NB4 (cell line): ENCODE results near the gene FHOD1.

ENCODE experiments used
- DNase-seq: peaks from one replicate; pipeline ENCODE4 v3.0.0; 2010; ENCODE audit warnings: low read depth
- H3K4me3 ChIP-seq: one replicate; pipeline ENCODE4 v1.5.1; 2011; ENCODE audit warnings: mild to moderate bottlenecking, low read depth, low read length, moderate library complexity
- MYC ChIP-seq: IDR thresholded peaks from 2 replicates; pipeline ENCODE4 v1.6.1; 2011; ENCODE audit warnings: low read depth, low read length
- POLR2A ChIP-seq: IDR thresholded peaks from 2 replicates; pipeline ENCODE4 v1.6.1; 2011; ENCODE audit warnings: mild to moderate bottlenecking; ENCODE audit not compliant: insufficient read length; ENCODE audit errors: extremely low read depth
- TF ChIP-seq, protein P1 (sequence below): IDR thresholded peaks from one replicate; pipeline ENCODE4 v1.5.1; 2012; ENCODE audit warnings: low read depth, low read length
- TF ChIP-seq, protein P2 (sequence below): IDR thresholded peaks from 2 replicates; pipeline ENCODE4 v1.6.1; 2011; ENCODE audit warnings: low read depth, low read length

FHOD1 gene

DNA sequence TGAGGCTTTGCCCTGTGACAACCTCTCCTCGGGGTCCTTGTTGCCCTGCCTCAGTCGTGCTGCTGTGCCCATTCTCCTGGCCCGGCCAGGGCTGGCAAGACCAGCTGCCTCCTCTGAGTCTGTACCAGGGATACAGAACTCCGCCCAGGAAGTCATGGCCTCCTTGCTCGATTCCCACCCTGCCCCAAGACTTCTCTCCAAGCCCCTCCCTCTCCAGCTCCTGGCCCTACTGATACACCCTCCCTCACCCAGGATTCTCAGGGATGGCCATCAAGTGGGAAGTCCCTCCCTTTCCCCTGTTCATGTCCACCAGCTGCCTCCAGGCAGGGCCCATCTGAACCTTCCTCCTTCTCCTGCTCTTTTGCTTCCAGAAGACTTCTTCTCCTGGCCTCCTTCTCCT is 31.6 kb downstream of the FHOD1 start:
- TF ChIP-seq, protein P1, sequence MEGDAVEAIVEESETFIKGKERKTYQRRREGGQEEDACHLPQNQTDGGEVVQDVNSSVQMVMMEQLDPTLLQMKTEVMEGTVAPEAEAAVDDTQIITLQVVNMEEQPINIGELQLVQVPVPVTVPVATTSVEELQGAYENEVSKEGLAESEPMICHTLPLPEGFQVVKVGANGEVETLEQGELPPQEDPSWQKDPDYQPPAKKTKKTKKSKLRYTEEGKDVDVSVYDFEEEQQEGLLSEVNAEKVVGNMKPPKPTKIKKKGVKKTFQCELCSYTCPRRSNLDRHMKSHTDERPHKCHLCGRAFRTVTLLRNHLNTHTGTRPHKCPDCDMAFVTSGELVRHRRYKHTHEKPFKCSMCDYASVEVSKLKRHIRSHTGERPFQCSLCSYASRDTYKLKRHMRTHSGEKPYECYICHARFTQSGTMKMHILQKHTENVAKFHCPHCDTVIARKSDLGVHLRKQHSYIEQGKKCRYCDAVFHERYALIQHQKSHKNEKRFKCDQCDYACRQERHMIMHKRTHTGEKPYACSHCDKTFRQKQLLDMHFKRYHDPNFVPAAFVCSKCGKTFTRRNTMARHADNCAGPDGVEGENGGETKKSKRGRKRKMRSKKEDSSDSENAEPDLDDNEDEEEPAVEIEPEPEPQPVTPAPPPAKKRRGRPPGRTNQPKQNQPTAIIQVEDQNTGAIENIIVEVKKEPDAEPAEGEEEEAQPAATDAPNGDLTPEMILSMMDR: no peak
- no peak for TF ChIP-seq POLR2A
- no peak for TF ChIP-seq MYC
- TF ChIP-seq, protein P2, sequence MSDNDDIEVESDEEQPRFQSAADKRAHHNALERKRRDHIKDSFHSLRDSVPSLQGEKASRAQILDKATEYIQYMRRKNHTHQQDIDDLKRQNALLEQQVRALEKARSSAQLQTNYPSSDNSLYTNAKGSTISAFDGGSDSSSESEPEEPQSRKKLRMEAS: no peak
- no peak for DNase-seq
- no peak overlapping the region for H3K4me3 ChIP-seq

DNA sequence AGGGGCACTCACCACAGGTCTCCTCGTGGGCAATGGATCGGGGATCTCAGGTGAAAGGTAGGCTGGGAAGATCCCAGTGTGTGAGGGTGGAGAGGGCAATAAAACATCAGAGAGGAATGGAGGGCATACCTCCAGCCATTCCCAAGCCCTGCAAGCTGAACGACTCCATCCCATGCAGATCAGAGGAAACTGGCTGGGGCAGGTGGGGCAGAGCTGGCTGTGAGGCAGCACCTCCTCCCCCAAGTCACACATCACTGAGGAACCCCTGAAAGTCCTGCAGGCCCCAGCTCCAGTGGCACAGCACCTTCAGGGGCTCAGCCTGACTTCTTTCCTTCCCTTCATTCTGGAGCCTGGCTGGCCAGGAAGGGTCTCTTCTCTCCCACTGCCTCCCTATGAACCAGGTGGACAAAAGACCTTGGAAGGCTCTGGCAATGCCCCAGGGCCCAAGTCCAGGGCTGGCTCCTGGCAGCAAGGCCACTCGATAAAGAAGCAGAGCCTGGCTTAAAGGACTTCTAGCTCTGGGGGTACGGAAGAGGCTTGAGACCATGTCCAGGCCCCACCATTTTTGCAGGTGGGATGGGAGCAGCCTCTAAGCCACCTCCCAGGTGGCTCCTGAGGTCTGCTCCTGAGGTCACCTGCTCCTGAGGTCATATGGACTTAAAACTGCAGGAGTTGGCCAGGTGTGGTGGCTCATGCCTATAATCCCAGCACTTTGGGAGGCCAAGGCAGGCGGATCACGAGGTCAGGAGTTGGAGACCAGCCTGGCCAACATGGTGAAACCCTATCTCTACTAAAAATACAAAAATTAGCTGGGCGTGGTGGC is 33.9 kb downstream of the FHOD1 start:
- H3K4me3 ChIP-seq: no peak overlapping the region

DNA sequence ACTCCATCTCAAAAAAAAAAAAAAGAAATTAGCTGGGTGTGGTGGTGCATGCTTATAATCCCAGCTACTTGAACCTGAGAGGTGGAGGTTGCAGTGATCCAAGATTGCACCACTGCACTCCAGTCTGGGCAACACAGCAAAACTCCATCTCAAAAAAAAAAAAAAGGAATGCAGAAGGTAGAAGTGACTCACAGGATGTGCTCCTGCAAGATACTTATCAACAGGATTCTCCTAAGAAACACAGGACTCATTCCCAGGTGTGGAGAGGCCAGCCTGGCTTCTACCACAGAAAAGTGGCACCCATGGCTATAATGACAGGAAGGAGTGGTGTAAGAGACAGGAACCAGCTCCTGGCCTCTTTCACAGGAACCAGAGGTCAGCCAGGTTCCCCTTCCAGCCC is 34.5 kb downstream of the FHOD1 start:
- no peak overlapping the region for H3K4me3 ChIP-seq
- no peak for DNase-seq
- TF ChIP-seq, protein P1: no peak
- TF ChIP-seq, protein P2: no peak
- TF ChIP-seq MYC (no peak), POLR2A (no peak)

More for the DNA sequence above, 33.9 kb downstream of the FHOD1 start:
- TF ChIP-seq MYC: no peak
- no peak for DNase-seq

DNA sequence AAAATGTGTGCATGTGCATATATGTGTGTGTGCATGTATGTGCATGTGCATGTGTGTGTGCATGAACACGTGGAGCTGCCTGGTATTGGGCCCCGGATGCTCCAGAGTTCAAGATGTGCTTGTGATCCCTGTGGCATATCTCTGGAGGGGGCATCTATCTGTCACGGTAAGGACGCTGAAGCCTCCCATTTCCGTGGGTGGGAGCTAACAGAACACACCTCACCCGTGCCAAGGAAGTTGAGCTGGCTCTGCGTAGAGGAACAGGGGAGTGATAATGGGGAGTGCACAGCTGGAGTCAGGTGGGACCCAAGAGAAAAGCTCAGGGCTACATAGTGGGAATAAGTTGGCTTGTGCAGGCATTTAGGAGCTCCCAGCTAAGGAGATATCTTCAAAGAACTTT is 35.6 kb downstream of the FHOD1 start:
- DNase-seq: no peak
- TF ChIP-seq, protein P2: no peak
- TF ChIP-seq POLR2A: no peak
- TF ChIP-seq, protein P1: no peak
- TF ChIP-seq MYC: no peak
- H3K4me3 ChIP-seq: no peak overlapping the region

DNA sequence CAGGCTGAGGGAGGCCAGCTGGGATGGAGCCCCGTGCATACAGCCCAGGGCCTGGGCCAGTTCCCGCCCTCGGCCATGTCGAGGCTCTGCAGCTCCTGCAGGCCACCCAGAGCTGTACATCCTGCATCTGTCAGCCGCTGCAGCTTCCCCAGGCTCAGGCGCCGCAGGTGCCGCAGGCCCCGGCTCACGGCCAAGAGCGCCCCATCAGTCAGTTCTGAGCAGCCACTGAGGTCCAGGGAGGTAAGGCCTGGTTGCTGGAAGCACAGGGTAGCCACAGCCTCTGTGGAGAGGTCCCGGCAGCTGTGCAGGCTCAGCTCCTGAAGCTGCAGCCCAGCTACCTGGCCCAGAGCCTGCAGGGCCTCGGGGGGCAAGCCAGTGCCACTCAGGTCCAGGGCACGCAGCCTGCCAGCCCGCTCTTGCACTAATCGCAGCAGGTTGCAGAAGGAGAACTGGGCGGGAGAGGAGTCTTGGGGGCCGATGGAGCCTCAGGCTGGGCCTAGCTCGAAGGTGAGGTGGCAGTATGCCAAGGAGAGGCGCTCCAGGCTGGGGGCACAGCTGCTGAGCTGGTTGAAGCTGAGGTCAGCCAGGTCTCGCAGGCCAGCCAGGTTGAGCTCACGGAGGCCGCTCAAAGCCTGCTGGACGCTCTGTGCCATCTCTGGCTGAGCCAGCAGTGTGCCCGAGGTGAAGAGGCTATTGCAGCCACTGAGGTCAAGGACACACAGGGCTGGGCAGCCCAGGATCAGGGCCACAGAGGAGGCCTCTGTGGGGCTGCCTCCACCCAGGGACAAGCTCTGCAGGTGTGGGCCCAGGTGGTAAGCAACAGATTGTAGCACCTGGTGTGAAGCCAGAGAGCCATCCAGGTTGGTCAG is 37.0 kb downstream of the FHOD1 start:
- H3K4me3 ChIP-seq: no peak overlapping the region
- TF ChIP-seq POLR2A (no peak), MYC (no peak)
- TF ChIP-seq, protein P1: no peak
- TF ChIP-seq, protein P2: no peak
- DNase-seq: no peak

DNA sequence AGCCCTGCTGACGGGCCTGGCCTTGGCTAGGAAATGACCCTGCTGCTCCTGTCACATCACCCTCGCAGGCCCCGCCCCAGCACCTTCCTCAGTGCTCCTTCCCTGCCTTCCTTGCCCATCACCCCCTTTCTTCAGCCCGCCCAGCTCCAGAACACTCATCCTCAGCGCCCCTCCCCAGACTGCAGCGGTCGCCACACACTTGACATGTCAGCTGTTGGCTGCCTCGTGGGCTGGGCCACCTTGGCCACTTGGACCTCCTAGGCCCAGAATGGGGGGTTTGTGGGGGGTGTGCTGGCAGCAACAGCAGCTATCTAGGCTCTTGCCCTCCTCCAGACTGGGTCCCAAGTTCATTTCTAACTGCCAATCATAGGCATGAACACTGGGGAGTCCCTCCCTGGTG is 37.7 kb downstream of the FHOD1 start:
- H3K4me3 ChIP-seq: no peak overlapping the region

More for the DNA sequence above, 37.7 kb downstream of the FHOD1 start:
- no peak for DNase-seq
- TF ChIP-seq MYC (no peak), POLR2A (no peak)
- TF ChIP-seq, protein P1: no peak
- TF ChIP-seq, protein P2: no peak
